ENCODE measurements around the gene TMEM248.
A peak's percentile ranks its signal among the peaks of the same experiment; 100 is the strongest.
"Not testable (repeated sequence)": the region's sequence is repeated elsewhere in the genome, so short reads cannot be mapped to it uniquely, and the experiment has no call there.

The TMEM248 gene

GRCh38 chr7:66952343-66953043 lies 31.5 kb downstream of the TMEM248 start:
- DNase-seq, result no peak

- no peak for DNase-seq
Measured at GRCh38 chr7:66953044-66953427, 32.0 kb downstream of the TMEM248 start.

GRCh38 chr7:66957595-66958290 lies 36.7 kb downstream of the TMEM248 start:
- DNase-seq, result no peak

DNA sequence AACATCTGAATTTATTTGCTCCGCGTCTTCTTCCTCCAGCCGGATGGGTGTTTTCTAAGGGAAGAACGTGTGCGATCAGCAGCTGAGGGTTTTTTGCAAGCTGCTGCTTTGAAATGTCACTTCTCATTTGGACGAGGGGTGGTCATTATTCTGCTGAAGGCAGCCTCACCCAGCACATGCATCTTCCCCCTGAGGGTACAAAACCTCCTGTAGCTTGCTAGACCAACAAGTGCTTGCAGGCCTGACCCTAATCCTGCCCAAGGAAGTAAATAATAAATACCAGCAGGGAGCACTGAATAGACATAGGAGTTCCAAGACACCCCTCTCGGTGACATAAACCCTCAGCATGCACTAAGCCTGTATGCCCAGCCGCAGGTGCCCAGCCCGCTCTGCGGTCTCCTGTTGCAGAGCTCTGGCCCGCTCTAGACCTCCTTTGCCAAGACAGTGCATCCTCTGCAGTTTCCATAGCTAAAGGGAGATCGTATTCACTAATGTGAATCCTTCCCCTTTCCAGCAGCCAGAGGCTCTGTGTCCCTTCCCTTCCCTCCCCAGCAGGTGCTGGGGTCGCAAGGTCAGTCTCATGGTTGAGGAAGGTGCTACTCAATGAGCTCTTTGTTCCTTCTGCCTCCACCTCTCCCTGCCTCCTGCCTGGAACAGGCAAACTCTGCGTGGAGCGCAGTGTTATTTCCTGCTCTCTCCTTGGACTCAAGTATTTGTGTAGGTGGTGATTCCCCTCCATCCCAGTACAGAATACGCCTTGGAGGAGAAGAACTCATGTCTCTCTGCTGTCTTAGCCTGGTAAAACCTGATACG lies 37.7 kb downstream of the TMEM248 start:
- DNase-seq, result no peak

- DNase-seq, result no peak
Measured at GRCh38 chr7:66960192-66960591, 39.2 kb downstream of the TMEM248 start.

GRCh38 chr7:66961096-66961495 lies 40.1 kb downstream of the TMEM248 start:
- DNase-seq, result no peak

GRCh38 chr7:66964411-66964810 lies 43.4 kb downstream of the TMEM248 start:
- no peak for DNase-seq

DNA sequence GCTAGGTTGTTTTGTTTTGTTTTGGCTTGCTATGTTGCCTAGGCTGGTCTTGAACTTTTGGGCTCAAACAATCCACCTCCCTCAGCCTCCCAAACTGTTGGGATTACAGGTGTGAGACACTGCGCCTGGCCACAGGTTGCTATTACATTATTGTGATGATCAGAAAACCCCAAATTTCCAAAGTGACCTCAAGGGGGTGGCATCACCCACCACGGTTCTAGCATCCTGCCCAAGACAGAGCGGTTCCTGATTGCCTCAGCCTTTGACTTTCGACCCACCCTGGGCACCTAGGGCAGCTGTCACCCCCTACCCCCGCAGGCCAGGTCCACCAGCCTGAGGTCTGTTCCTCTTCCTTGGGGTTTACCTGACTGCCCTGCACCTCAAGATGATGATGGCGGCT lies 46.0 kb downstream of the TMEM248 start:
- no peak for DNase-seq

- DNase-seq, result not testable (repeated sequence)
Measured at GRCh38 chr7:66969001-66969400, 48.0 kb downstream of the TMEM248 start.

- DNase-seq, result no peak
Measured at GRCh38 chr7:66970310-66970709, 49.3 kb downstream of the TMEM248 start.

- no peak for DNase-seq
Measured at GRCh38 chr7:66974986-66975590, 54.1 kb downstream of the TMEM248 start.

DNA sequence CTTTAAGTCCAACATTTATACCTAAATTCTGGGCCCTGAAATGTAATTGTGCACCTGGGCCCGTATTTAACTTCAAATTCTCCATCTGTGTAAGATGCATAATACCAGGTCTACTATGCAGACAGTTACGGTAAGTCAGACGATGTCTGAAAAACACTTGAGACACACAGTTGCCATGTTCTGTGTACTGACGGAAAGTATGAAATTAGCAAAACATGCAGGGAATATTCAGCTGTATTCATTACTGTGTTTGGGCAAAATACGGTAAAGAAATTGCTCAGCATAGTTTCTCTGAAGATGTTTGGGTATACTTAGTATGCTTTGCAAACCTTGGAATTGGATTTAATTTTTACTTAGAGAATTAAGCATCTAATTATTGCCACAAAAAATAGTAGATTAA lies 57.3 kb downstream of the TMEM248 start:
- not testable (repeated sequence) for DNase-seq

DNA sequence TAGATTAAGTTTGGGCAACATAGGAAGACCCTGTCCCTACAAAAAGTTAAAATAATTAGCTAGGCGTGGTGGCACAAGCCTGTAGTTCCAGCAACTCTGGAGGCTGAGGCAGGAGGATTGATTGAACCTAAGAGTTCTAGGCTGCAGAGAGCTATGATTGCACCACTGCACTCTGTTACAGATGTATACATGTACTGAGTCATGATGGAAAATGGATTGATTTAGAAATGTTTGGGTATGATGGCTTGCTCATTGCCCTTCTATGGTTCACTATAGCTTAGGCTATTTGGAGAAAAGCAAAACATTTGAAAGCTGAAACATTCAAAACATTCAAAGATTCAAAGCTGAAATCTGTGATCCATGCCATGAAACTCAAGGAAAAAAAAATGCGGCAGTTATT lies 58.0 kb downstream of the TMEM248 start:
- not testable (repeated sequence) for DNase-seq

- DNase-seq, result not testable (repeated sequence)
Measured at GRCh38 chr7:66980336-66980735, 59.3 kb downstream of the TMEM248 start.

DNA sequence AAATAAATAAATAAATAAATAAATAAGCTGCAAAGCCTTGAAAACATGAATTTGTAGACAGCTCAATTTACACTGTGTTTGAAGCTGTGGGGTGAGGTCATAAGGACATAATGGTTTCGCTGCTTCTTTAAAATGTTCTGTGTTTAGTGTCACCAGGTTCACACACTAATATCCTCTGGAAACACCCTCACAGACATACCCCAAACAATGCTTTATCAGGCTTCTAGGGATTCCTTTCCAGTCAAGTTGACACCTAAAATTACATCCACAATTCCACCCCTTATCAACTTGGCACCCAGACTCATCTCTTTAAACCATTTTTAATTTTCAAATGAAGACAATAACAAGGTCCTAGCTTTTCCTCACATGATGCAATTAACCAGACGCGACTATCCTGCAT lies 68.5 kb downstream of the TMEM248 start:
- DNase-seq, result not testable (repeated sequence)

- DNase-seq, result not testable (repeated sequence)
Measured at GRCh38 chr7:66994051-66994450, 73.0 kb downstream of the TMEM248 start.

- DNase-seq, result peak; percentile 50 to 59
Measured at GRCh38 chr7:66994691-66995049, 73.6 kb downstream of the TMEM248 start.

DNA sequence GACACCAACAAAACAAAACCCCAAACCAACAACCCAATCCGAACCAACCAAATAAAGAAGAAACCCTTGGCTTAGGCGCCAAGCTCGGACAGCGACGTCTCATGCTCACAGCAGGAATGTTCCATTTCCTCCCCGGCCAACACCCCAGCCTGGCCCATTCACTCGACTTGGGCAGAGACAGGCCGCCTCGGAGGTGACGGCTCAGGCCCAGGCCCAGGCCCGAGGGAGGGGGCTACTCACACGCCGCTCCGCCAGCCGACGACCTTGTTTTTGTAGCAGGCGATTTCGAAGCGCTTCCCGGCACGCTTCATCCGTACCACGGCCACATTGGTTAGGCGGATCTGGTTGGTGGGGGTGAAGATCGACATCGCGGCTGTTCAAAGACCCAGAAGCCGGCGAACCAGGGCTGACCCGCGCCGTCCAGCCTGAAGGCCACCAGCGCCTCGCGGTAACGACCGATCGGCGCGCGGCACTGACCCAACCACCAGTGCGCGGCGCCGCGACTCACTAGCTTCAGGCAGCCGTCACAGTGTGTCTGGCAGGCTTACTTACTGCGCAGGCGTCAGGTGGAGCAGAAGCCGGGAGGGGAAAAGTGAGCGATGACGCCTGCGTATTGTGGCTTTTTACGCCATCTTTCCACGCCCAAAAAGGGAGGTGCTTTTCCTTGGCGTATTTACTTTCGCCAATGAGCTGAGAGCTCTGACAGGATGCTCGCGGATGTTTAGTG lies 74.2 kb downstream of the TMEM248 start, which contains the start of gene SBDS:
Gene SBDS, minus strand, starts transcription at position 537 of the 727 bp plus-strand sequence. Its CDS starts 169 bp downstream, at position 368.
- peak; percentile 91 to 93 for DNase-seq

GRCh38 chr7:66996444-66997191 lies 75.6 kb downstream of the TMEM248 start, which contains the start of gene TYW1:
TSS of gene TYW1 (plus strand) at chr7:66996833. CDS start at chr7:66996979, 146 bp downstream.
- DNase-seq, result peak; percentile 95 to 98

DNA sequence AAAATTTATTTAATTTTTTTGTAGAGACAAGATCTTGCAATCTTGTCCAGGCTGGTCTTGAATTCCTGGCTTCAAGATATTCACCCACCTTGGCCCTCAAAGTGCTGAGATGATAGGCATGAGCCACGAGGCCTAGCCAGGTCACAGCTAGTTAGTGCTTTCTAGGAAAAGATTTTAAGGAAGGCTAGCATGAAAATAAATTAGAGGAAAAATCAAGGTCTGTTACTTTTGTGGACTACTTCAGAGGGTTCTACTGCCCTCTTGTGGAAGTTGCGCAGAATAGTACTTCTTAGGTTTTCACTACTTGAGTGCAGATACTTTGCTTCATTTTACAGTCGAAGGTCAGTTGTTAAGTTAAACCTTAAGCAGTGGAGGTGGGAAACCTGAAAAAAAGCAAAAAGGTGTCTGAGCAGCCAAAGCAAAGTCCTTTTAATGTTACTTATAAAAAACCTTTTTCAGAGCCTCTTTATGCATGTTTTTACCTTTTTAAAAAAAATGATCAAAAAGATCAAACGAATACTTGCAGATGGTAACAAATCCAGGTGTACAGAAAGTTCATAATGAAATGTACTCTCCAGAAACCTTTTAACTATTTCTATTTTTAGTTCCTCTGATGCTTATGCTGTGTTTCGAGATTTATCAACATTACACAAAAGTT lies 79.7 kb downstream of the TMEM248 start:
- not testable (repeated sequence) for DNase-seq

- DNase-seq, result not testable (repeated sequence)
Measured at GRCh38 chr7:67004145-67004544, 83.1 kb downstream of the TMEM248 start.

Data from activated CD4-positive, alpha-beta T cell treated with anti-CD3 and anti-CD28 coated beads for 4 hours (primary cell).